ENCODE results near the gene PFN1.

PFN1 gene

DNA sequence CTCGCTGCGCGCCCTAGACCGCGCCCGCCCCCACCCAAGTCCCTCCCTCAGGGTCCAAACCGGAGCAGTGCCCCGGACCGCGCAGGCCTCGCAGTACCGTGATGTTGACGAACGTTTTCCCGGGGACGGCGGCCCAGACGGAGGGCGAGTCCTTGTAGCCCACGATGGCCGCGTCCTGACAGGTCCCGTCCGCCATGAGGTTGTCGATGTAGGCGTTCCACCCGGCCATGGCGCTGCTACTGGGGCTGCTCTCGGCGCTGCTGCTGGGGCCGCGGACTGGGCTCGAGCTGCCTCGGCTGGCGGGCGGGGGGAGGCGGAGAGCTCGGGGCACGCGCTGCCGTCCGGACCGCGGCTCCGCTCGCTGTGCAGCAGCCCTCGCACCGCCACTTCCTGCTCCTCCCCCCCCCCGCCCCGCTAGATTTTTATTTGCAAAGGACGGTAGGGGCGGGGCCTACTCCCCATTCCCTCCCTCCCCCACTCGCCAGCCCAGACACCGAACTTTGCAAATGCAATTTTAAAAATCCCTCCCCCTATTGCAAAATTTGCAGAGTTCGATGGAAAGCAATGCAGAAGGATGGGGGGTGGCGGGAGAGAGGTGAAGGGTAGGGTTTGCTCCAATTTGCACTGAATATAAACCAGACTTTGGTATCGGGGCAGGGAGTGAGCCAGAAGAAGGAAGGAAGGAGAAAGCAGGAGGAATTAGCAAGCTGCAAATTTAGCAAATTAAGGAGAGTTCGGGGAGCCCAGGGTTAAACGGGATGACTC, at the start of gene PFN1:
TSS of gene PFN1 (minus strand) at position 365 of the 765 bp plus-strand sequence. CDS start at position 229, 136 bp downstream.
- in situ Hi-C loops (cut with HindIII; ENCODE audit: low sequenced_read_pairs), result no loop called here

DNA sequence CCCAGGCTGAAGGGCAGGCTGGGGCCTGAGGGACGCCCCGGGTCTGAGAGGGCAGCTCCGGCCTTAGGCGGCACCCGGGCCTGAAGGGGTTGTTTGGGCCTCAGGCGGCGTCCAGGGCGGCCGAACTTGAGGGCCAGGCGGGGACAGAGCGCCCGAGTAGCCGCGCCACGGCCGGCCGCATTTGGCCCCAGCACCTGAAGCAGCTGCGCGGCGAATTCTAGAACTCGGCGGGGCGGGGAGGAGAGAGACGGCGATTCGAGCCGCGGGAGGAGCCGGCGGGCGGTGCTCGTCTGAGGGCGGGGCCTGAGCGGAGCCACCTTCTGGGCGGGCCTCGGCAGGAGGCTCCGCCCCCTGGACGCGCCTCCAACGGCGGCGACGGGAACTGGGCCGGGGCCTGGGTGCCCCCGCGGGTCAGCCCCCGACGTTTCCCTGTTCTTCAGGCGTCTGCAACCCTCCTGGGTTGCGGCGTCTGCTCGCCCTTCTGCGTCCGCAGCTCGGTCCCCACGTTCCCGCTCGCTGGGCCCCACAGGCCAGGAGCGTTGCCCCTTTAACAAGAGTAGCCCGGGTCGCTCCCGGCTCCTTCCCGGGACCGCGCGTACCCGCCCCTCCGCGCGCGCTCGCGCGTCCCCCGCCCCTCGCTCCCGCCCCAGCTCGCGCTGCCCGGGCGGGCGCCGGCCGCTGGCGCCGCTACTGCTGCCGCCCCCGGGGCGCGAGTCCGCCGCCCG, 49.1 kb upstream of the PFN1 start, which contains the start of the genes INCA1 and KIF1C:
TSS of gene INCA1 (minus strand) at position 221 of the 725 bp plus-strand sequence. CDS start 3,085 bp downstream, outside the sequence.
TSS of gene KIF1C (plus strand) at position 649 of the 725 bp plus-strand sequence. CDS start 2,297 bp downstream, outside the sequence.
- in situ Hi-C loops (cut with HindIII; ENCODE audit: low sequenced_read_pairs), result no loop called here

GRCh38 chr17:4994081-4994595, 45.8 kb upstream of the PFN1 start:
- in situ Hi-C loops (cut with HindIII; ENCODE audit: low sequenced_read_pairs), result no loop called here

DNA sequence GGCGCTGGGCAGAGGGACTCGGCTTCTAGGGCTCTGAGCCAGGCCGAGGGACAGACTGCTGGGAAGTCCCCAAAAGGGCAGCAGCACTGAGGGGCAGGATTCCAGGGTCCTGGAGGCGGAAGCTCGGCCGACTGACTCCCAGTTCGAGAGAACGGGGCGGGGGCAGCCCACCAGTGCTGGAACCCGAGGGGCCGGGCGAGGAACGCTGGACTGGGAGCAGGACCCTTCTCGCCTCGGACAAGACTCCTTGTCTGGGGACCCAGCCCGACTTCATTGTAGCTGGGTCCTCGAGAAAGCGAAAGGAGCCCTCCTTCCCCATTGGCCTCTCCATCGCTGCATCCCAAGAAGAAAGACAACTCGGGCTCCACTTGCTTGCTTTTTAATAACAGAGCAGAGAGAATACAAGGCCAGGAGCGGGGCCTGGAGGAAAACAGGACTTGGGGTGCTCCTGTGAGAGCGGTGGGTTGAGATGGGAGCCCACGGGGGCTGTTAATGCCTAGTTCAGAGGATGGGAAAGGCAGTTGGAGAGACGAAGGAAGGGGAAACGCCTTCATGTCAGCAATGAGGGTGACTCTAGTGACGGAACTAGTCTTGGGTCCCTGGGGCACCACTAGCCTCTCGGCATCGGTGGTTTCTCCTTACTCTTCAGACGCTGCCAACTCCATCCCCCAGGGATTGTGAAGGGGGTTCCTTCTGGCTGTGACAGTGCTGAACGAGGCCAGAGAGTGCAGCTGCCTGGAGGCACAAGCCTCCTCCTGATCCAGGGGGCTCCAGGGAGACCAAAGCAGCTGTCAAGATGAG, 39.6 kb upstream of the PFN1 start:
- in situ Hi-C loops (cut with HindIII; ENCODE audit: low sequenced_read_pairs), result no loop called here

GRCh38 chr17:4986951-4987766, 38.8 kb upstream of the PFN1 start, which contains the start of gene CAMTA2:
CAMTA2 (minus strand) TSS chr17:4987675; CDS start chr17:4986222, 1,453 bp downstream.
- in situ Hi-C loops (cut with HindIII; ENCODE audit: low sequenced_read_pairs), result no loop called here

- in situ Hi-C loops (cut with HindIII; ENCODE audit: low sequenced_read_pairs), result no loop called here
Measured at GRCh38 chr17:4986403-4986802, 38.1 kb upstream of the PFN1 start.

DNA sequence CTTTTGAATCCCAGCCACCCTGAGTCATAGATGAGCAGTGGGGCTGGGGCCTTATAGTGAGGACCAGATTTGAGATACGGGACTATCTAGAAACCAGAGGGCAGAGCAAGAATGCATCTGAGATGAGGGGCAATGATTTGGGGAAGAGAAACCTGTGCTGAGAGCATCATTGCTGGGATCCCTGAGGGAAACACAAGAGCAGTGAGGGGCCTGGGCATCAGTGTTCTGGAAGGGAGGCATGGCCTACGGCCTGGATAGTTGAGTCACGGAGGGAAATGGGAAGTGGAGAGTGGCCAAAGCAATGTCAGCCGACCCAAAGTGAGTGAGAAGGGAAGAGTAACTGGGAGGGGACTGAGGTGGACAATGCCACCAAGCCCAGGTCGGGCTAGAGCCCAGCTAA, 34.0 kb upstream of the PFN1 start:
- in situ Hi-C loops (cut with HindIII; ENCODE audit: low sequenced_read_pairs), result no loop called here

DNA sequence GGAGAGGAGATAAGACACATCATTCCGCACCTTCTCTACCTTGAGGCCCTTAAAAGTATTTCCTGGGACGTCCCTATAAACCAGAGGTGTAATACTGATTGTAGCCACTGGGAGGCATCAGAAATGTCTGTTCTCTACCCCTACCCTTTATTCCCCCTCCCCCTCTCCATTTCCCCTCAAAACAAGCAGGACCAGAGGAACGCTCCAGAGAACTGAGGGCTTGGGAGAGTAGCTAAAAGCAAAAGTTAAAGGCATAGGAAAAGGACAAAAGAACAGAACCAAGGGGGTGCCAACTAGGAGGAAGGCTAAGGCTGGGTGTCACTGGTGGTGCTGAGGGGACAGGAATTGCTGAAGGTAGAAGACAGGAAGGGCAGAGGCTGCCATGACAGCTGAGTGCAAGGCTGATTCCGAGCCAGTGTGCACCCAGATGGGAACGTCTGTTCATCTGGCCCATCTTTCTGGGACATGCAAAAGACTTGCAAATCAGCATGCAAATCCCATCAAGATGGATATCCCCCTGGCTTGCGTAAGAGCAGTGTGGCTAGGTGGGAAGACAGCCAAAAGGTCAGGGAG, 32.4 kb upstream of the PFN1 start:
- in situ Hi-C loops (cut with HindIII; ENCODE audit: low sequenced_read_pairs), result no loop called here

DNA sequence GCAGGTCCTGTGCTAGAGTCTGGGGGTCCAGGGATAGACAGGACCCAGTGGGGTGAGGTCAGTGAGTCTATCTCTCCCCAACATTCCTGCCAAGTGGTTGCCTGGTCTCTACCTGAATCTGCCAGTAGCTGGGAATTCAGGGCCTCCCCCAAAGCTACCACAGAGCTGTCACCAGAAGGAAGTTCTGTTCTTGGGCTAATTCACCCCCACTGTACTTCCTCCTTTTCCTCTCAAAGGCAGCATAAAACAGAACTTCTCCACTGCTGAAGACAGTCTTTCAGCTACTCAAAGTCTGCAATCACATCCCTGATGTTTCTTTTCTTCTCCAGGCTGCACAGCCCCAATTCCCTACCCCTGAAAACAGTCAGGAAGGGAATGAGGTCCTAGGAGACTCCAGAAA, 30.4 kb upstream of the PFN1 start:
- in situ Hi-C loops (cut with HindIII; ENCODE audit: low sequenced_read_pairs), result no loop called here

GRCh38 chr17:4974115-4974670, 25.9 kb upstream of the PFN1 start:
- in situ Hi-C loops (cut with HindIII; ENCODE audit: low sequenced_read_pairs), result no loop called here

DNA sequence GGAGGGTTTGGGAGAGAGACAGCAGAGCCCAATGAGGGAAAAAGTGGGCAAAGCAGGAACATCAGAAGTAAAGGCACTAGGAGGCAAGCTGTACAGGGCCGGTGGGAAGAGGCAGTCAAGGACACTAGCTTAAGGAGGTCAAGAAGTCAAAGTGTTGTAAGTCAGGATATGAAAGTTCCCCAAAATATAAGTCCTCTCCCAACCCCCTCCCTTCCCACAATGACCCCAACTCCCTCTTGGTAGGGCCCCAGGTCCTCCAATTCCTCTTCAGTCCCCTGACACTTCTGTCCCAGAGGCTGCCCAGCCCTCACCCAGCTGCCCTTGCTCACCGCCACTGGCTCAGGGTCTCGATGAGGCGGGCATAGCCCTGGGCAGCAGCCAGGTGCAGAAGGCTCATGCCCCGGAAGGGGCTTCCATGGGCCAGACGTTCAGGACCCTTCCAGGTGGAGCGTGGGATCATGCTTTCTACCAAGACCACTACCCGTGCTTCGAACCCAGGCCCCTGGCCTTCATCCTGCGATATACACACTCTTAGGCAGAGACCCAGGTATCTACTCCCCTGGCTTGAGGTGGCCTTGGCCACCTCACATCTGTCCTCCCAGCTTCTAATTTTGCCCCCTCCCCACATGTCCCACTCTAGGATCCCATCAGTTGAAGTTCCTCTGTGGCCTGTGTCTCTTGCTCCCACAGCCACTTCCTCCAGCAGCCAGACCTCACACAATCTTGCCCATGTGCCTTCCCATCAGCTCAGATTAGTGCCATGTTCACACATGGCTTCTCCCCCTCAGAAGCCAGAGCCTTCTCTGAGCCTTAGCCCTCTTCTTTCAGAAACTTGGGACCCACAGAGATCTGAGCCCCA, 25.2 kb upstream of the PFN1 start:
- in situ Hi-C loops (cut with HindIII; ENCODE audit: low sequenced_read_pairs), result no loop called here

- in situ Hi-C loops (cut with HindIII; ENCODE audit: low sequenced_read_pairs), result no loop called here
Measured at GRCh38 chr17:4972752-4973151, 24.4 kb upstream of the PFN1 start.

DNA sequence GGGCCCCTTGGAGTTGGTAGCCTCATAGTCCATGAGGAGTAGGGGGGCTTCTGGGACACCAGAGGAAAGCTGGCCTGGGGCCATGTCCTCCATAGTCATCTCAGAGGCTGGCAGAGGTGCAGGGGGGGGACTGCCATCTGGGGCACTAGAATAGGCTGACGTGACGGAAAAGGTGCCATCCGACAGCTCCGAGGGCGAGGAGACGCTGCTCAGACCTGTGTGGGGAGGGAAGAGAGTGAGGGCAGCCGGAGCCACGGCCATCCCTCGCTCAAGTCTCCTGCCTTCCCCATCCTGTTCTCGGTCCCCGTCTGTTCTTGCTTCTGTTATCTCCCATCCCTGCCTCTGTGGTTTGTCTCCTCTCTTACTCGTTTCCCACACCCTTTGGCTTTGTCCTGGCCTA, 24.0 kb upstream of the PFN1 start:
- in situ Hi-C loops (cut with HindIII; ENCODE audit: low sequenced_read_pairs), result no loop called here

DNA sequence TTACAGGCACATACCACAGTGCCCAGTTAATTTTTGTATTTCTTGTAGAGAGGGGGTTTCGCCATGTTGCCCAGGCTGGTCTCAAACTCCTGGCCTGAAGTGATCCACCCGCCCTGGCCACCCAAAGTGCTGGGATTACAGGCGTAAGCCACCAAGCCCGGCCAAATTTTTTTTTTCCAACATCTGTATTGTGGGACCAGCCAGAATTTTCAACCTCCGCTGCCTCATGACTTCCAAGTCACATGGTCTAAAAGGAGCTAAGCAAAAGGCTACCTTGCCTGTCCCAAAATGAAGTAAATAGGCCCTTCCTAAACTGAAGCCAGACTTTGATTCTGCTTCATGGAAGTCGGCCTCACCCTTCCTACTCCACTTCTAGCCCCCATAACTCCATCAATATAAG, 23.5 kb upstream of the PFN1 start:
- in situ Hi-C loops (cut with HindIII; ENCODE audit: low sequenced_read_pairs), result no loop called here

DNA sequence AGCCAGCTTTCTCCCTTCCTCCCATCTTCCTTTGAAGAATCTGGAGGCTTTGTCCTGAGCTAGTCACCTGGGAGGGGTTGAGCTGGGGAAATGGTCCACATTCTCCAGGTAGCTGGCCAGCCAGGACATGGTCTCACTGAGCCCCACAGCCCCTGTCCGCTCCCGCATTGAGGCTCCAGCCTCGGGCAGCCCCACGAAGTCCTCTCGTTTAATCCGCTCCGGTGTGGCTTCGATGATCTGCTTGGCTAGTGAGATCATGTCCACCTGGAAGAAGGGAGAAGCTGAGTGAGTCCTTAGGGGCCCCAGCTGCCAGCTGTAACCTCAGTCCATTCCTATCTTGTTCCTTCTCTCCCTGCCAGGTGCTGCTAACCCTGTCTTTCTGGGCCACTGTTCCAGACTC, 21.9 kb upstream of the PFN1 start:
- in situ Hi-C loops (cut with HindIII; ENCODE audit: low sequenced_read_pairs), result no loop called here

GRCh38 chr17:4969551-4970173, 21.3 kb upstream of the PFN1 start:
- in situ Hi-C loops (cut with HindIII; ENCODE audit: low sequenced_read_pairs), result no loop called here

DNA sequence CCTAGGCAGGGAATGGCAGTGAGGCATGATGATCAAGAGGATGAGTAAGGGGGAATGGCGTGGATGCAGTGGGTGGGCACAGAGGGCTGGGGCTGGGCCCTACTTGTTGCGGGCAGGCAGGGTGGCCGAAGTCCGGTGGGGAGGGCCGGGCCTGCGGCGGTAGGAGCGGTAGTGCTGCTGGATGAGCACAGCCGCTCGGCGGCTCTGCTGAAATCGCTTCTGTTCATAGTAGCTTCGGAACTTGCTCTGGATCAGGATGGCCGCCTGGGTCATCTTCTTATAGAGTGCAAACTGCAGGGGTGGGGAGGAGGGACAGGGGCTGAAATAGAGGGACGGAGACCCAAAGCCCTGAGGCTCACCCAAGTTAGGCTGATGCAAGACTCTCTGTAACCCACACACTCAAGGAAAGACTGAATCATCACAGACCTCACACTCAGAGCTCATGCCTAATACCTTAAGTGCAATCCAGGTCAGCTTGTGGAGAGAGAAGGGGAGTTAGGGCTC, 20.8 kb upstream of the PFN1 start:
- in situ Hi-C loops (cut with HindIII; ENCODE audit: low sequenced_read_pairs), result no loop called here

DNA sequence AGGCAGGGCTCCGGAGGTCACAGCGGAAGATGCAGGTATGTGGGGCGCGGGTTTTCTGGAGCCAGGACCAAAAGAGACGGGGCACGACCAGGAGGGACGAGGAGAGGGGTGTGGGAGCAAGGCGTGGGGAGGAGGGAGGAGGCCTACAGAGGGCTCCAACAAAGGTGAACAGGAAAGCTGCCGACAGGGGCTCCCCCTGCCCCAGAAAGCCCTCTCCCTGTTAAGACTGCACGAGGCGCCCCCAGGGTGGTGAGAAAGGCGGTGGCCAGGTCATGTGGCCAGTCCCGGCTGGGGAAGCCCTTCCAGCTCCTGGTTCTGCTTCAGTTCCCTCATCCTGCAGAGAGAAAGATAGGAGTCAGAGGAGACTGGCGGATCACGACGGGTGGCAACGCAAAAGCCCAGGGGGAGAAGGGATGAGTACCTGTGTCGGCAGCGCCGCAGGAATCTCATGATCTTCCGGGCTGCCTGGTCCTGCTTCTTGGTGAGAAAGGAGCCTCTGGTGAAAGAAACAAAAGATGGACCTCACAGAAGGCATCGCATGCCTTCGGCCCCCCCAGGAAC, 20.2 kb upstream of the PFN1 start:
- in situ Hi-C loops (cut with HindIII; ENCODE audit: low sequenced_read_pairs), result no loop called here

Measured in DLD1 (cell line).